CD4-positive, alpha-beta T cell (primary cell): ENCODE measurements around the gene ZKSCAN5. TPM values are rescaled to one million over a fixed set of nuclear protein-coding genes. Genes with fewer than 3 reads are reported as not detected.
"Not testable (repeated sequence)": the region's sequence is repeated elsewhere in the genome, so short reads cannot be mapped to it uniquely, and the experiment has no call there.

Source experiments
- ATAC-seq: fragments of 200-7000 bp; cut with Tn5 transposase; one replicate; pipeline ENCODE4 v1.10.0; 2022; ENCODE audit warnings: mild to moderate bottlenecking; ENCODE audit not compliant: poor library complexity
- CTCF ChIA-PET: fragments of 350-600 bp; sonication (Branson Sonifier 250); formaldehyde crosslinking; loops from one replicate; lab custom pipeline; 2021; ENCODE audit warnings: antibody characterized with exemption, inconsistent platforms; lab: Charles Lee
- POLR2A ChIA-PET: fragments of 350-600 bp; sonication (Branson Sonifier 250); formaldehyde crosslinking; loops from one replicate; lab custom pipeline; 2021; ENCODE audit warnings: antibody characterized with exemption, inconsistent platforms; lab: Charles Lee
- DNase-seq, 14 experiments: peaks; one replicate each; pipeline ENCODE4 v3.0.0-alpha.2; 2013 to 2020; ENCODE audit warnings: mixed read lengths in 2 of 14
- H3K27ac ChIP-seq, 2 donors: one replicate each; pipeline versions ENCODE4 v1.5.1 to v1.7.0; 2013; ENCODE audit warnings: low read length in 2 of 2, low read depth in 1 of 2, mild to moderate bottlenecking in 1 of 2
- H3K27me3 ChIP-seq, 2 experiments: 1 replicate in 1 of 2; 2 replicates in 1 of 2; pipeline versions ENCODE4 v1.6.1 to v1.7.0; 2013; ENCODE audit warnings: low read length in 2 of 2, control low read depth in 1 of 2, mild to moderate bottlenecking in 1 of 2, moderate library complexity in 1 of 2; ENCODE audit not compliant: insufficient read depth in 2 of 2, control insufficient read depth in 1 of 2
- H3K36me3 ChIP-seq: one replicate; pipeline ENCODE4 v1.6.1; 2013; ENCODE audit warnings: low read length, control low read depth; ENCODE audit not compliant: insufficient read depth
- H3K4me1 ChIP-seq: one replicate; pipeline ENCODE4 v1.6.1; 2013; ENCODE audit warnings: low read length, control low read depth; ENCODE audit not compliant: insufficient read depth
- H3K4me3 ChIP-seq: one replicate; pipeline ENCODE4 v1.5.1; 2013; ENCODE audit warnings: mild to moderate bottlenecking, low read length, moderate library complexity
- H3K9me3 ChIP-seq, 2 experiments: 1 replicate in 1 of 2; 2 replicates in 1 of 2; pipeline versions ENCODE4 v1.6.1 to v1.7.0; 2013; ENCODE audit warnings: low read length in 2 of 2, mild to moderate bottlenecking in 2 of 2, control low read depth in 1 of 2, moderate library complexity in 1 of 2; ENCODE audit not compliant: control insufficient read depth in 1 of 2, insufficient read depth in 1 of 2
- H3K27ac Mint-ChIP-seq: one replicate; pipeline ENCODE4 v1.8.0; 2020; ENCODE audit warnings: mixed read lengths
- H3K27me3 Mint-ChIP-seq: one replicate; pipeline ENCODE4 v1.8.0; 2021; ENCODE audit warnings: mixed read lengths
- H3K36me3 Mint-ChIP-seq: one replicate; pipeline ENCODE4 v1.8.0; 2021; ENCODE audit warnings: low read depth, mixed read lengths
- H3K4me1 Mint-ChIP-seq: one replicate; pipeline ENCODE4 v1.8.0; 2021; ENCODE audit warnings: low read depth, mixed read lengths
- H3K4me3 Mint-ChIP-seq: one replicate; pipeline ENCODE4 v1.8.0; 2020; ENCODE audit warnings: mild to moderate bottlenecking, mixed read lengths
- H3K9me3 Mint-ChIP-seq: one replicate; pipeline ENCODE4 v1.8.0; 2020; ENCODE audit warnings: mixed read lengths
- CTCF ChIP-seq: fragments of 200-600 bp; IDR thresholded peaks from one replicate; pipeline ENCODE4 v1.8.0; 2022; ENCODE audit warnings: antibody characterized with exemption, mild to moderate bottlenecking
- intact Hi-C, 2 experiments: fragments of 100-400 bp; cut with DNase I in 1 of 2; cut with micrococcal nuclease in 1 of 2; formaldehyde crosslinking; loops; one replicate each; pipeline versions ENCODE4 v1.15.1 to v1.9.0; 2023 to 2025; cut with DNase I, micrococcal nuclease
- total RNA-seq, 174 experiments: library from RNA in 2 of 174; stranded (reverse) in 2 of 174; gene quantifications; one replicate each; pipeline ENCODE4 v1.2.3 and lab custom pipeline; 2021 to 2026

ZKSCAN5 gene
- total RNA-seq, 2 experiments from 2014 or later = 3.8 to 4.4 TPM

- ATAC-seq = no peak
- H3K27ac ChIP-seq = no peak overlapping the region
- POLR2A ChIA-PET = no interaction called here
- no peak for DNase-seq
- H3K27me3 ChIP-seq = no peaks in the 10 kb centered on the region
- TF ChIP-seq CTCF = no peak
- intact Hi-C loops = no loop called here
- no peak overlapping the region for H3K27ac Mint-ChIP-seq
- CTCF ChIA-PET = no interaction called here
- H3K36me3 Mint-ChIP-seq = peaks cover 33% of the 10 kb centered on the region
- peaks cover 23 to 30% of the 10 kb centered on the region in 2 experiments for H3K9me3 ChIP-seq
- H3K4me1 ChIP-seq = no peaks in the 10 kb centered on the region
- H3K4me3 ChIP-seq = no peak overlapping the region
- peaks cover 9% of the 10 kb centered on the region for H3K9me3 Mint-ChIP-seq
- H3K27me3 Mint-ChIP-seq = no peaks in the 10 kb centered on the region
- H3K4me1 Mint-ChIP-seq = no peaks in the 10 kb centered on the region
- H3K36me3 ChIP-seq = peaks cover 10% of the 10 kb centered on the region
- H3K4me3 Mint-ChIP-seq = no peak overlapping the region
These were observed 38.7 kb downstream of the ZKSCAN5 start for GRCh38 chr7:99543081-99543671.

GRCh38 chr7:99543916-99544315 lies 39.5 kb downstream of the ZKSCAN5 start:
- Mint-ChIP-seq H3K4me3 (no peak overlapping the region), H3K27ac (no peak overlapping the region), H3K4me1 (no peaks in the 10 kb centered on the region), H3K9me3 (peaks cover 7% of the 10 kb centered on the region), H3K36me3 (peaks cover 37% of the 10 kb centered on the region), H3K27me3 (no peaks in the 10 kb centered on the region)
- Histone ChIP-seq H3K36me3 (peaks cover 12% of the 10 kb centered on the region), H3K9me3 (peaks cover 23 to 29% of the 10 kb centered on the region in 2 experiments), H3K4me1 (no peaks in the 10 kb centered on the region), H3K4me3 (no peak overlapping the region), H3K27me3 (no peaks in the 10 kb centered on the region), H3K27ac (no peak overlapping the region)
- ChIA-PET POLR2A (no interaction called here), CTCF (no interaction called here)
- intact Hi-C loops = no loop called here
- DNase-seq = no peak
- no peak for TF ChIP-seq CTCF
- ATAC-seq = no peak

- Histone ChIP-seq H3K9me3 (peaks cover 16 to 18% of the 10 kb centered on the region in 2 experiments), H3K36me3 (peaks cover 12% of the 10 kb centered on the region)
- DNase-seq, H3K4me1 ChIP-seq, H3K27ac Mint-ChIP-seq, H3K4me3 Mint-ChIP-seq, H3K9me3 Mint-ChIP-seq, ATAC-seq, H3K4me1 Mint-ChIP-seq, POLR2A ChIA-PET, H3K27me3 Mint-ChIP-seq, H3K4me3 ChIP-seq, H3K27me3 ChIP-seq, intact Hi-C loops, H3K27ac ChIP-seq: not testable (repeated sequence)
- H3K36me3 Mint-ChIP-seq = peaks cover 44% of the 10 kb centered on the region
- CTCF ChIA-PET = interaction anchor here (0.7 kb wide), 1 partner anchor 33 kb away, joined by 3 read pairs; no protein-coding TSS in a partner anchor
These were observed 40.8 kb downstream of the ZKSCAN5 start for GRCh38 chr7:99545308-99545707.

- ATAC-seq, DNase-seq, POLR2A ChIA-PET, H3K27me3 ChIP-seq, H3K9me3 Mint-ChIP-seq, H3K4me3 ChIP-seq, intact Hi-C loops, CTCF ChIA-PET, H3K9me3 ChIP-seq, H3K27ac ChIP-seq, H3K27me3 Mint-ChIP-seq: not testable (repeated sequence)
- H3K4me1 Mint-ChIP-seq = peaks cover 47% of the 10 kb centered on the region
- peaks cover 60% of the 10 kb centered on the region for H3K36me3 Mint-ChIP-seq
- peak overlapping the region; percentile 55 for H3K27ac Mint-ChIP-seq
- Histone ChIP-seq H3K36me3 (peaks cover 22% of the 10 kb centered on the region), H3K4me1 (peaks cover 20% of the 10 kb centered on the region)
- peak overlapping the region; percentile 81 for H3K4me3 Mint-ChIP-seq
These were observed 45.1 kb downstream of the ZKSCAN5 start for GRCh38 chr7:99549545-99549944.
